ENCODE data around the gene LSM3.

- TF ChIP-seq POLR2A (IDR thresholded peaks at IDR 0.05) (no peak), POLR2AphosphoS5 (IDR thresholded peaks at IDR 0.05) (no peak)
These were observed 69.8 kb downstream of the LSM3 start for GRCh38 chr3:14248477-14248848.

Data from sigmoid colon (tissue), 4 donors.